HEK293T (cell line): Measurements from ENCODE around the gene LRRC10B.

Source experiments
- ARNT ChIP-seq: fragments of 450-650 bp; IDR thresholded peaks from 2 replicates; pipeline ENCODE4 v1.6.1; 2017; ENCODE audit warnings: mild to moderate bottlenecking
- BHLHE40 ChIP-seq: fragments of 450-650 bp; IDR thresholded peaks from 2 replicates; pipeline ENCODE4 v1.6.1; 2016; ENCODE audit warnings: mild to moderate bottlenecking, moderate library complexity, borderline replicate concordance
- ELF4 ChIP-seq: fragments of 450-650 bp; IDR thresholded peaks from 2 replicates; pipeline ENCODE4 v1.6.1; 2017; ENCODE audit warnings: antibody characterized with exemption
- FOXA1 ChIP-seq: fragments of 450-650 bp; IDR thresholded peaks from 2 replicates; pipeline ENCODE4 v1.6.1; 2016; ENCODE audit warnings: mild to moderate bottlenecking
- FOXK2 ChIP-seq: fragments of 450-650 bp; IDR thresholded peaks from 2 replicates; pipeline ENCODE4 v1.6.1; 2016; ENCODE audit warnings: mild to moderate bottlenecking
- FOXM1 ChIP-seq: fragments of 450-650 bp; IDR thresholded peaks from 2 replicates; pipeline ENCODE4 v1.6.1; 2017; ENCODE audit warnings: mild to moderate bottlenecking, borderline replicate concordance
- HDGF ChIP-seq: fragments of 450-650 bp; IDR thresholded peaks from 2 replicates; pipeline ENCODE4 v1.6.1; 2017; ENCODE audit warnings: antibody characterized with exemption, borderline replicate concordance
- L3MBTL2 ChIP-seq: fragments of 450-650 bp; conservative IDR thresholded peaks from 2 replicates; pipeline ENCODE4 v1.6.1; 2016; ENCODE audit warnings: mild to moderate bottlenecking
- LEF1 ChIP-seq: fragments of 450-650 bp; IDR thresholded peaks from 2 replicates; pipeline ENCODE4 v1.6.1; 2017; ENCODE audit warnings: mild to moderate bottlenecking, borderline replicate concordance
- NFRKB ChIP-seq: fragments of 450-650 bp; IDR thresholded peaks from 2 replicates; pipeline ENCODE4 v1.6.1; 2016; ENCODE audit warnings: mild to moderate bottlenecking, moderate library complexity
- SP1 ChIP-seq: fragments of 450-650 bp; IDR thresholded peaks from 2 replicates; pipeline ENCODE4 v1.6.1; 2017
- SUZ12 ChIP-seq: fragments of 450-650 bp; IDR thresholded peaks from 2 replicates; pipeline ENCODE4 v1.6.1; 2016; ENCODE audit warnings: mild to moderate bottlenecking
- TARDBP ChIP-seq: fragments of 450-650 bp; IDR thresholded peaks from 2 replicates; pipeline ENCODE4 v1.6.1; 2016
- ZNF384 ChIP-seq: fragments of 450-650 bp; IDR thresholded peaks from 2 replicates; pipeline ENCODE4 v1.6.1; 2016

GRCh38 chr11:61545921-61546320, 37.4 kb downstream of the LRRC10B start:
- TF ChIP-seq L3MBTL2 (no peak), HDGF (no peak), SUZ12 (no peak), BHLHE40 (no peak), FOXM1 (no peak), LEF1 (no peak), ZNF384 (no peak), SP1 (no peak), FOXA1 (no peak), FOXK2 (no peak), TARDBP (no peak), ARNT (no peak), NFRKB (no peak), ELF4 (no peak)
